Sigmoid colon (tissue), 4 donors: ENCODE data around the gene SDHAF2.

Experiments
- CTCF ChIP-seq, 4 experiments: fragments of 450-650 bp in 3 of 4; fragments of 200-600 bp in 1 of 4; IDR thresholded peaks; one replicate each; pipeline ENCODE4 v1.5.1; 2016 to 2019; ENCODE audit warnings: antibody characterized with exemption in 4 of 4, mild to moderate bottlenecking in 3 of 4, moderate library complexity in 2 of 4
- POLR2A ChIP-seq, 2 donors: fragments of 450-650 bp; IDR thresholded peaks; one replicate each; pipeline ENCODE4 v1.6.1; 2016; ENCODE audit warnings: antibody characterized with exemption in 2 of 2, mild to moderate bottlenecking in 2 of 2, moderate library complexity in 2 of 2
- POLR2AphosphoS5 ChIP-seq, 4 donors: sonication (generic); formaldehyde crosslinking; IDR thresholded peaks; one replicate each; pipeline ENCODE4 v1.6.1; 2017; ENCODE audit warnings: antibody characterized with exemption in 4 of 4

GRCh38 chr11:61437496-61437895 is 7.6 kb downstream of the SDHAF2 start:
- no peak for TF ChIP-seq CTCF (IDR thresholded peaks at IDR 0.05)
- no peak for TF ChIP-seq POLR2AphosphoS5 (IDR thresholded peaks at IDR 0.05)
- TF ChIP-seq POLR2A (IDR thresholded peaks at IDR 0.05) = no peak
